SK-N-SH (cell line): ENCODE measurements around the gene CNEP1R1. TPM values are rescaled to one million over a fixed set of nuclear protein-coding genes. Genes with fewer than 3 reads are reported as not detected.

Source experiments
- CTCF ChIA-PET: fragments of 300-600, 350-600 bp; formaldehyde crosslinking; extraction: SDS; loops from one replicate; lab custom pipeline; 2021; lab: Yijun Ruan, JAX
- POLR2A ChIA-PET: fragments of 350-600 bp; sonication (Branson Sonifier 250); formaldehyde crosslinking; extraction: SDS; loops from one replicate; lab custom pipeline; 2020; ENCODE audit warnings: antibody characterized with exemption, inconsistent platforms; lab: Yijun Ruan, JAX
- DNase-seq: peaks from one replicate; pipeline ENCODE4 v3.0.0; 2012
- H2AFZ ChIP-seq: fragments of 200-600 bp; sonication (generic); 2 replicates; pipeline ENCODE4 v1.8.1; 2016; ENCODE audit warnings: antibody characterized with exemption, mild to moderate bottlenecking, low read depth
- H3F3A ChIP-seq: fragments of 200-600 bp; sonication (generic); replicated peaks from 2 replicates; pipeline ENCODE3; 2016; ENCODE audit warnings: antibody characterized with exemption, mild to moderate bottlenecking; ENCODE audit not compliant: insufficient read depth
- H3K27ac ChIP-seq, 2 experiments: fragments of 200-500 bp in 1 of 2; fragments of 200-600 bp in 1 of 2; sonication (Bioruptor generic) in 1 of 2; sonication (generic), shearing (Covaris generic) in 1 of 2; 2 replicates each; pipeline versions ENCODE4 v1.5.1 to v1.6.1; 2014 to 2016; ENCODE audit warnings: low read depth in 2 of 2, inconsistent platforms in 1 of 2, low read length in 1 of 2, mild to moderate bottlenecking in 1 of 2, mixed read lengths in 1 of 2
- H3K27me3 ChIP-seq: fragments of 200-600 bp; sonication (generic), shearing (Covaris generic); 2 replicates; pipeline ENCODE4 v1.6.1; 2016; ENCODE audit warnings: mixed run types; ENCODE audit not compliant: insufficient read depth
- H3K36me3 ChIP-seq, 2 experiments: fragments of 200-500 bp in 1 of 2; fragments of 200-600 bp in 1 of 2; sonication (Bioruptor generic) in 1 of 2; sonication (generic) in 1 of 2; replicated peaks in 1 of 2; 2 replicates each; pipeline versions ENCODE3 to v1.5.1; 2014 to 2016; ENCODE audit warnings: low read length in 1 of 2, mild to moderate bottlenecking in 1 of 2; ENCODE audit not compliant: insufficient read depth in 2 of 2, control insufficient read depth in 1 of 2
- H3K4me1 ChIP-seq, 2 experiments: fragments of 200-500 bp in 1 of 2; fragments of 200-600 bp in 1 of 2; sonication (Bioruptor generic) in 1 of 2; sonication (generic), shearing (Covaris generic) in 1 of 2; 2 replicates each; pipeline versions ENCODE4 v1.5.1 to v1.6.1; 2014 to 2016; ENCODE audit warnings: low read depth in 1 of 2, low read length in 1 of 2, mixed run types in 1 of 2; ENCODE audit not compliant: insufficient read depth in 2 of 2, control insufficient read depth in 1 of 2
- H3K4me2 ChIP-seq: fragments of 200-600 bp; sonication (generic), shearing (Covaris generic); 2 replicates; pipeline ENCODE4 v1.6.1; 2017; ENCODE audit warnings: mixed run types
- H3K4me3 ChIP-seq, 2 experiments: fragments of 200-500 bp in 1 of 2; fragments of 200-600 bp in 1 of 2; sonication (Bioruptor generic) in 1 of 2; sonication (generic), shearing (Covaris generic) in 1 of 2; 2 replicates each; pipeline versions ENCODE4 v1.5.1 to v1.8.1; 2014 to 2016; ENCODE audit warnings: low read depth in 2 of 2, inconsistent platforms in 1 of 2, low read length in 1 of 2, mild to moderate bottlenecking in 1 of 2, mixed read lengths in 1 of 2, moderate library complexity in 1 of 2
- H3K79me2 ChIP-seq: fragments of 200-600 bp; sonication (generic); 2 replicates; pipeline ENCODE4 v1.8.1; 2017; ENCODE audit warnings: mild to moderate bottlenecking; ENCODE audit not compliant: insufficient read depth
- H3K9ac ChIP-seq: fragments of 200-600 bp; sonication (generic); 2 replicates; pipeline ENCODE4 v1.6.1; 2017; ENCODE audit warnings: mixed run types
- H3K9me2 ChIP-seq: fragments of 200-600 bp; sonication (generic); 2 replicates; pipeline ENCODE4 v1.6.1; 2017; ENCODE audit warnings: mixed run types
- H3K9me3 ChIP-seq: fragments of 200-600 bp; sonication (generic); 2 replicates; pipeline ENCODE4 v1.6.1; 2017; ENCODE audit warnings: mixed run types, mild to moderate bottlenecking, moderate library complexity
- H4K20me1 ChIP-seq: fragments of 200-600 bp; sonication (generic); 2 replicates; pipeline ENCODE4 v1.6.1; 2017; ENCODE audit warnings: mild to moderate bottlenecking, mixed run types; ENCODE audit not compliant: insufficient read depth
- CHD2 ChIP-seq: fragments of 150-350 bp; IDR thresholded peaks from 2 replicates; pipeline ENCODE4 v1.6.1; 2018; ENCODE audit warnings: low read length; ENCODE audit not compliant: partially characterized antibody
- CTCF ChIP-seq: fragments of 200-600 bp; sonication (generic); IDR thresholded peaks from 2 replicates; pipeline ENCODE4 v1.6.1; 2017; ENCODE audit warnings: antibody characterized with exemption, mild to moderate bottlenecking, moderate library complexity
- ELF1 ChIP-seq: IDR thresholded peaks from 2 replicates; pipeline ENCODE4 v1.4.0; 2012
- EP300 ChIP-seq, 2 experiments: IDR thresholded peaks; 2 replicates each; pipeline versions ENCODE4 v1.4.0 to v1.6.1; 2012; ENCODE audit warnings: borderline replicate concordance in 1 of 2, low read depth in 1 of 2, low read length in 1 of 2
- EZH2phosphoT487 ChIP-seq: fragments of 200-600 bp; sonication (generic); IDR thresholded peaks from 2 replicates; pipeline ENCODE4 v1.6.1; 2017; ENCODE audit warnings: low read depth, mixed run types, mild to moderate bottlenecking, antibody characterized with exemption, moderate library complexity, borderline replicate concordance
- FOXJ3 ChIP-seq: sonication (generic); formaldehyde crosslinking; IDR thresholded peaks from 2 replicates; pipeline ENCODE4 v1.5.1; 2020; ENCODE audit warnings: mild to moderate bottlenecking, missing genetic modification reagents
- FOXM1 ChIP-seq: IDR thresholded peaks from 2 replicates; pipeline ENCODE4 v1.4.0; 2012; ENCODE audit warnings: low read depth, mild to moderate bottlenecking
- GABPA ChIP-seq: IDR thresholded peaks from 2 replicates; pipeline ENCODE4 v1.4.0; 2012; ENCODE audit warnings: low read depth, mild to moderate bottlenecking
- GATA2 ChIP-seq: sonication (generic); formaldehyde crosslinking; IDR thresholded peaks from 2 replicates; pipeline ENCODE4 v1.5.0; 2020; ENCODE audit warnings: mild to moderate bottlenecking, missing genetic modification reagents
- JUND ChIP-seq: IDR thresholded peaks from 2 replicates; pipeline ENCODE4 v1.4.0; 2012
- MAX ChIP-seq: IDR thresholded peaks from 2 replicates; pipeline ENCODE4 v1.4.0; 2012; ENCODE audit warnings: low read depth
- MEF2A ChIP-seq: IDR thresholded peaks from 2 replicates; pipeline ENCODE4 v1.4.0; 2012; ENCODE audit warnings: low read depth, borderline replicate concordance
- MXI1 ChIP-seq: IDR thresholded peaks from 2 replicates; pipeline ENCODE4 v1.6.1; 2012; ENCODE audit warnings: mild to moderate bottlenecking, low read depth, low read length, improper control_type of control experiment
- PBX3 ChIP-seq: IDR thresholded peaks from 2 replicates; pipeline ENCODE4; 2012
- POLR2AphosphoS5 ChIP-seq: IDR thresholded peaks from 2 replicates; pipeline ENCODE4 v1.6.1; 2012; ENCODE audit warnings: low read depth, low read length
- RAD21 ChIP-seq: IDR thresholded peaks from 2 replicates; pipeline ENCODE4 v1.6.1; 2012; ENCODE audit warnings: mild to moderate bottlenecking, low read length
- RCOR1 ChIP-seq: fragments of 150-350 bp; IDR thresholded peaks from 2 replicates; pipeline ENCODE4 v1.6.1; 2017; ENCODE audit warnings: antibody characterized with exemption, low read length
- RFX5 ChIP-seq: IDR thresholded peaks from 2 replicates; pipeline ENCODE4 v1.6.1; 2012; ENCODE audit warnings: mild to moderate bottlenecking, improper control_type of control experiment, low read length
- RXRA ChIP-seq: IDR thresholded peaks from 2 replicates; pipeline ENCODE4 v1.4.0; 2012; ENCODE audit warnings: low read depth, mild to moderate bottlenecking, borderline replicate concordance
- SMC3 ChIP-seq: IDR thresholded peaks from 2 replicates; pipeline ENCODE4 v1.6.1; 2012; ENCODE audit warnings: low read depth, low read length, improper control_type of control experiment
- USF2 ChIP-seq: fragments of 150-350 bp; IDR thresholded peaks from 2 replicates; pipeline ENCODE4 v1.6.1; 2017; ENCODE audit warnings: antibody characterized with exemption, low read length, low read depth, borderline replicate concordance
- ZBTB33 ChIP-seq: IDR thresholded peaks from 2 replicates; pipeline ENCODE4 v1.4.0; 2012; ENCODE audit warnings: low read depth, borderline replicate concordance
- WGBS: methylation state at CpG from one replicate; pipeline ENCODE4 v1.1.6; 2017; ENCODE audit warnings: low lambda C conversion rate; 5-methylcytosine and 5-hydroxymethylcytosine counted together
- polyA plus RNA-seq, 3 experiments: library from polyadenylated mRNA; depleted of rRNA; stranded (reverse); fragments of >200 nt; gene quantifications; 2 replicates each; pipeline ENCODE4 v1.2.3, GENCODE V29; 2012

The CNEP1R1 gene
- polyA plus RNA-seq, 1 of the 3 experiments (the other 2 are of a cell fraction), result 19.2 TPM

GRCh38 chr16:50046853-50047252 lies 21.8 kb downstream of the CNEP1R1 start:
- H3K36me3 ChIP-seq, result no peaks in the 10 kb centered on the region
- no peak overlapping the region for H3K9ac ChIP-seq
- no peak overlapping the region for H2AFZ ChIP-seq
- no peak overlapping the region for H3K4me3 ChIP-seq
- no peaks in the 10 kb centered on the region for H3K79me2 ChIP-seq
- ChIA-PET POLR2A (no interaction called here), CTCF (interaction anchor here (2.1 kb wide), 1 partner anchor 22 kb away, joined by 11 read pairs; the partner anchor contains the start of gene CNEP1R1)
- TF ChIP-seq GABPA, result no peak
- TF ChIP-seq RCOR1, result no peak
- no peak for TF ChIP-seq GATA2 (CRISPR knock-in tag)
- TF ChIP-seq FOXJ3, result no peak
- TF ChIP-seq MAX, result no peak
- no peak for TF ChIP-seq SMC3
- TF ChIP-seq MXI1, result no peak
- TF ChIP-seq CHD2, result no peak
- TF ChIP-seq MEF2A, result no peak
- no peak for TF ChIP-seq EP300 (IDR thresholded peaks at IDR 0.05; ENCODE audit: borderline replicate concordance in 1 of 2, low read depth in 1 of 2, low read length in 1 of 2)
- TF ChIP-seq POLR2AphosphoS5, result no peak
- H3K9me2 ChIP-seq, result no peaks in the 10 kb centered on the region
- H3K4me2 ChIP-seq, result no peak overlapping the region
- H3K27me3 ChIP-seq, result no peaks in the 10 kb centered on the region
- 79% methylated on average over 6 of the region's 6 CpGs for WGBS
- no peaks in the 10 kb centered on the region for H4K20me1 ChIP-seq
- no peaks in the 10 kb centered on the region for H3F3A ChIP-seq
- DNase-seq, result no peak
- H3K9me3 ChIP-seq, result no peaks in the 10 kb centered on the region
- no peak overlapping the region for H3K27ac ChIP-seq
- H3K4me1 ChIP-seq, result no peaks in the 10 kb centered on the region

GRCh38 chr16:50047864-50048263 lies 22.8 kb downstream of the CNEP1R1 start:
- no peak overlapping the region for H3K27ac ChIP-seq
- WGBS, result 38% methylated on average over 2 of the region's 2 CpGs
- H3K9me2 ChIP-seq, result no peaks in the 10 kb centered on the region
- no peak overlapping the region for H3K4me3 ChIP-seq
- H3K36me3 ChIP-seq, result no peaks in the 10 kb centered on the region
- no peak overlapping the region for H3K9ac ChIP-seq
- CTCF ChIA-PET, result no interaction called here
- no peak overlapping the region for H3K4me2 ChIP-seq
- DNase-seq, result no peak
- no peaks in the 10 kb centered on the region for H3K4me1 ChIP-seq
- H3F3A ChIP-seq, result no peaks in the 10 kb centered on the region
- no peaks in the 10 kb centered on the region for H3K9me3 ChIP-seq
- no peaks in the 10 kb centered on the region for H3K27me3 ChIP-seq
- POLR2A ChIA-PET, result interaction anchor here (0.7 kb wide), 1 partner anchor 8 kb away, joined by 3 read pairs; no protein-coding TSS in a partner anchor
- H3K79me2 ChIP-seq, result no peaks in the 10 kb centered on the region
- H4K20me1 ChIP-seq, result no peaks in the 10 kb centered on the region
- H2AFZ ChIP-seq, result no peak overlapping the region
- TF ChIP-seq RXRA (no peak), GATA2 (CRISPR knock-in tag) (no peak), RFX5 (no peak), PBX3 (no peak), JUND (no peak), GABPA (no peak), MEF2A (no peak), FOXM1 (no peak), ELF1 (no peak), MXI1 (no peak), POLR2AphosphoS5 (no peak), RAD21 (no peak), USF2 (no peak), CTCF (no peak), EZH2phosphoT487 (no peak), MAX (no peak), ZBTB33 (no peak)
